ENCODE data around the gene SH3RF3.

Gene SH3RF3

GRCh38 chr2:109437325-109438090 is 308.5 kb downstream of the SH3RF3 start:
- ATAC-seq (no peak), DNase-seq (no peak)

- ATAC-seq (no peak), DNase-seq (no peak)
Observed at GRCh38 chr2:109438146-109438545, 309.1 kb downstream of the SH3RF3 start.

- DNase-seq: no peak
Observed at GRCh38 chr2:109438773-109439389, 309.9 kb downstream of the SH3RF3 start.

GRCh38 chr2:109439390-109439786 is 310.4 kb downstream of the SH3RF3 start:
- ATAC-seq (no peak), DNase-seq (no peak)

More at GRCh38 chr2:109438773-109439389, 309.9 kb downstream of the SH3RF3 start:
- ATAC-seq: no peak

GRCh38 chr2:109439986-109440385 is 311.0 kb downstream of the SH3RF3 start:
- no peak for ATAC-seq

GRCh38 chr2:109440499-109441156 is 311.6 kb downstream of the SH3RF3 start:
- no peak for ATAC-seq
- no peak for DNase-seq

More at GRCh38 chr2:109439986-109440385, 311.0 kb downstream of the SH3RF3 start:
- DNase-seq: no peak

- ATAC-seq (no peak), DNase-seq (no peak)
Observed at GRCh38 chr2:109442715-109443319, 313.8 kb downstream of the SH3RF3 start.

- DNase-seq (no peak), ATAC-seq (no peak)
Observed at GRCh38 chr2:109444916-109445315, 315.9 kb downstream of the SH3RF3 start.

GRCh38 chr2:109446278-109447131 is 317.5 kb downstream of the SH3RF3 start:
- no peak for ATAC-seq

GRCh38 chr2:109447251-109447661 is 318.3 kb downstream of the SH3RF3 start:
- no peak for ATAC-seq
- DNase-seq: no peak

More at GRCh38 chr2:109446278-109447131, 317.5 kb downstream of the SH3RF3 start:
- no peak for DNase-seq

GRCh38 chr2:109447776-109448175 is 318.8 kb downstream of the SH3RF3 start:
- ATAC-seq (no peak), DNase-seq (no peak)

- ATAC-seq: no peak
Observed at GRCh38 chr2:109448207-109448606, 319.2 kb downstream of the SH3RF3 start.

GRCh38 chr2:109448946-109449788 is 320.2 kb downstream of the SH3RF3 start:
- no peak for DNase-seq

More at GRCh38 chr2:109448207-109448606, 319.2 kb downstream of the SH3RF3 start:
- no peak for DNase-seq

GRCh38 chr2:109450574-109451273 is 321.7 kb downstream of the SH3RF3 start:
- DNase-seq: no peak

More at GRCh38 chr2:109448946-109449788, 320.2 kb downstream of the SH3RF3 start:
- ATAC-seq: no peak

GRCh38 chr2:109451671-109452070 is 322.7 kb downstream of the SH3RF3 start:
- ATAC-seq: no peak
- DNase-seq: no peak

More at GRCh38 chr2:109450574-109451273, 321.7 kb downstream of the SH3RF3 start:
- ATAC-seq: no peak

- no peak for ATAC-seq
- DNase-seq: no peak
Observed at GRCh38 chr2:109452318-109453305, 323.6 kb downstream of the SH3RF3 start.

GRCh38 chr2:109453371-109453995 is 324.5 kb downstream of the SH3RF3 start:
- ATAC-seq: no peak

GRCh38 chr2:109454304-109454703 is 325.3 kb downstream of the SH3RF3 start:
- ATAC-seq: no peak
- DNase-seq: no peak

More at GRCh38 chr2:109453371-109453995, 324.5 kb downstream of the SH3RF3 start:
- no peak for DNase-seq

Data from stimulated activated naive CD8-positive, alpha-beta T cell treated with anti-CD3 and anti-CD28 coated beads, Interleukin-15, Interleukin-2, amounts not matched to agents 100 U/mL and 50 U/mL, for 24 hours (primary cell).